Small intestine (tissue), 16 donors: ENCODE results near the gene HBA2. TPM values are rescaled to one million over a fixed set of nuclear protein-coding genes. Genes with fewer than 3 reads are reported as not detected.
"Not testable (repeated sequence)": the region's sequence is repeated elsewhere in the genome, so short reads cannot be mapped to it uniquely, and the experiment has no call there.

ENCODE experiments used
- DNase-seq, 2 donors: peaks; one replicate each; pipeline versions ENCODE4 v3.0.0 to v3.0.0-alpha.2; 2013
- FAIRE-seq: peaks from 2 replicates; lab custom pipeline; 2012; peaks lifted over from hg19 to GRCh38; lab: Jason Lieb, UNC
- H3K27ac ChIP-seq, 3 donors: one replicate each; pipeline ENCODE4 v1.5.1; 2013; ENCODE audit warnings: low read length in 2 of 3, mild to moderate bottlenecking in 2 of 3, control low read depth in 1 of 3, inconsistent platforms in 1 of 3, low read depth in 1 of 3, moderate library complexity in 1 of 3
- H3K27me3 ChIP-seq, 3 donors: one replicate each; pipeline ENCODE4 v1.6.1; 2013; ENCODE audit warnings: low read length in 3 of 3, inconsistent platforms in 1 of 3; ENCODE audit not compliant: control insufficient read depth in 3 of 3, insufficient read depth in 3 of 3
- H3K36me3 ChIP-seq, 3 donors: one replicate each; pipeline ENCODE4 v1.6.1; 2013; ENCODE audit warnings: low read length in 3 of 3, inconsistent platforms in 1 of 3, low read depth in 1 of 3, mild to moderate bottlenecking in 1 of 3, moderate library complexity in 1 of 3; ENCODE audit not compliant: control insufficient read depth in 3 of 3, insufficient read depth in 2 of 3
- H3K4me1 ChIP-seq, 3 donors: one replicate each; pipeline ENCODE4 v1.6.1; 2013; ENCODE audit warnings: low read length in 2 of 3, inconsistent platforms in 1 of 3, low read depth in 1 of 3, mild to moderate bottlenecking in 1 of 3, moderate library complexity in 1 of 3; ENCODE audit not compliant: control insufficient read depth in 3 of 3, insufficient read depth in 2 of 3
- H3K4me3 ChIP-seq, 3 donors: one replicate each; pipeline ENCODE4 v1.5.1; 2013; ENCODE audit warnings: low read length in 3 of 3, control low read depth in 1 of 3, inconsistent platforms in 1 of 3, low read depth in 1 of 3, mild to moderate bottlenecking in 1 of 3, moderate library complexity in 1 of 3
- H3K9me3 ChIP-seq, 2 donors: one replicate each; pipeline ENCODE4 v1.6.1; 2013; ENCODE audit warnings: low read depth in 1 of 2, low read length in 1 of 2; ENCODE audit not compliant: control insufficient read depth in 2 of 2, insufficient read depth in 1 of 2
- WGBS, 3 donors: extraction: QIAGEN DNeasy Blood & Tissue Kit; methylation state at CpG; one replicate each; pipeline ENCODE4 v1.1.7; 2013; 5-methylcytosine and 5-hydroxymethylcytosine counted together
- long read RNA-seq, 10 donors: transcript quantifications; one replicate each; lab custom pipeline, GENCODE V29; 2026
- polyA plus RNA-seq, 4 donors: library from polyadenylated mRNA; stranded (reverse) in 3 of 4; unstranded in 1 of 4; fragments of 200-250 nt in 3 of 4; fragments of 120-200 nt in 1 of 4; gene quantifications; one replicate each; pipeline versions ENCODE4 v1.2.1 to v1.2.3, GENCODE V29; 2013
- donor health status: healthy with polysubstance abuse.
- donor health status: control.
- donor health status: control.
- donor health status: Bipolar disorder and iron deficiency.
- donor health status: healthy.

The HBA2 gene
- 100 to 1,000 TPM in 1 of 4 donors, 10 to 100 TPM in 1, 1 to 10 TPM in 1, not detected in 1; 3.2 to 515 (median 10.7) TPM for polyA plus RNA-seq
- long read RNA-seq, donor 1, result 0 reads
- long read RNA-seq, donor 2, transcript HBA2-204 (2 exons, 403 nt), result minor isoform, 6 of 397 reads
- long read RNA-seq, donor 2, transcript HBA2-203 (2 exons, 640 nt), result minor isoform, 13 of 397 reads
- long read RNA-seq, donor 2, transcript HBA2-201 (3 exons, 576 nt), result major isoform, 365 of 397 reads
- long read RNA-seq, donor 2, partial matches to known transcripts, result 0 of 397 reads
- long read RNA-seq, donor 2, other reads (novel, unspliced or antisense), result 12 of 397 reads
- long read RNA-seq, donor 3, transcript HBA2-203 (2 exons, 640 nt), result minor isoform, 17 of 208 reads
- long read RNA-seq, donor 3, transcript HBA2-204 (2 exons, 403 nt), result minor isoform, 5 of 208 reads
- long read RNA-seq, donor 3, transcript HBA2-201 (3 exons, 576 nt), result major isoform, 182 of 208 reads
- long read RNA-seq, donor 3, partial matches to known transcripts, result 0 of 208 reads
- long read RNA-seq, donor 3, other reads (novel, unspliced or antisense), result 0 of 208 reads
- long read RNA-seq, donor 4, transcript HBA2-201 (3 exons, 576 nt), result major isoform, 19 of 20 reads
- long read RNA-seq, donor 4, partial matches to known transcripts, result 0 of 20 reads
- long read RNA-seq, donor 4, other reads (novel, unspliced or antisense), result 0 of 20 reads
- long read RNA-seq, donor 5, transcript HBA2-201 (3 exons, 576 nt), result major isoform, 68 of 95 reads
- long read RNA-seq, donor 5, transcript HBA2-203 (2 exons, 640 nt), result minor isoform, 13 of 95 reads
- long read RNA-seq, donor 5, partial matches to known transcripts, result 12 of 95 reads
- long read RNA-seq, donor 5, other reads (novel, unspliced or antisense), result 0 of 95 reads
- long read RNA-seq, donor 6, transcript HBA2-201 (3 exons, 576 nt), result major isoform, 225 of 246 reads
- long read RNA-seq, donor 6, transcript HBA2-203 (2 exons, 640 nt), result minor isoform, 16 of 246 reads
- long read RNA-seq, donor 6, partial matches to known transcripts, result 0 of 246 reads
- long read RNA-seq, donor 6, other reads (novel, unspliced or antisense), result 0 of 246 reads
- long read RNA-seq, donor 7, transcript HBA2-203 (2 exons, 640 nt), result minor isoform, 134 of 2,920 reads
- long read RNA-seq, donor 7, transcript HBA2-201 (3 exons, 576 nt), result major isoform, 2,611 of 2,920 reads
- long read RNA-seq, donor 7, transcript HBA2-204 (2 exons, 403 nt), result minor isoform, 51 of 2,920 reads
- long read RNA-seq, donor 7, partial matches to known transcripts, result 7 of 2,920 reads
- long read RNA-seq, donor 7, other reads (novel, unspliced or antisense), result 113 of 2,920 reads
- long read RNA-seq, donor 8, transcript HBA2-201 (3 exons, 576 nt), result major isoform, 1,095 of 1,221 reads
- long read RNA-seq, donor 8, transcript HBA2-203 (2 exons, 640 nt), result minor isoform, 49 of 1,221 reads
- long read RNA-seq, donor 8, transcript HBA2-204 (2 exons, 403 nt), result minor isoform, 13 of 1,221 reads
- long read RNA-seq, donor 8, partial matches to known transcripts, result 36 of 1,221 reads
- long read RNA-seq, donor 8, other reads (novel, unspliced or antisense), result 26 of 1,221 reads
- long read RNA-seq, donor 9, transcript HBA2-203 (2 exons, 640 nt), result minor isoform, 9 of 174 reads
- long read RNA-seq, donor 9, transcript HBA2-201 (3 exons, 576 nt), result major isoform, 160 of 174 reads
- long read RNA-seq, donor 9, partial matches to known transcripts, result 0 of 174 reads
- long read RNA-seq, donor 9, other reads (novel, unspliced or antisense), result 0 of 174 reads
- long read RNA-seq, donor 10, transcript HBA2-203 (2 exons, 640 nt), result minor isoform, 14 of 443 reads
- long read RNA-seq, donor 10, transcript HBA2-201 (3 exons, 576 nt), result major isoform, 400 of 443 reads
- long read RNA-seq, donor 10, transcript HBA2-204 (2 exons, 403 nt), result minor isoform, 13 of 443 reads
- long read RNA-seq, donor 10, partial matches to known transcripts, result 9 of 443 reads
- long read RNA-seq, donor 10, other reads (novel, unspliced or antisense), result 7 of 443 reads

DNA sequence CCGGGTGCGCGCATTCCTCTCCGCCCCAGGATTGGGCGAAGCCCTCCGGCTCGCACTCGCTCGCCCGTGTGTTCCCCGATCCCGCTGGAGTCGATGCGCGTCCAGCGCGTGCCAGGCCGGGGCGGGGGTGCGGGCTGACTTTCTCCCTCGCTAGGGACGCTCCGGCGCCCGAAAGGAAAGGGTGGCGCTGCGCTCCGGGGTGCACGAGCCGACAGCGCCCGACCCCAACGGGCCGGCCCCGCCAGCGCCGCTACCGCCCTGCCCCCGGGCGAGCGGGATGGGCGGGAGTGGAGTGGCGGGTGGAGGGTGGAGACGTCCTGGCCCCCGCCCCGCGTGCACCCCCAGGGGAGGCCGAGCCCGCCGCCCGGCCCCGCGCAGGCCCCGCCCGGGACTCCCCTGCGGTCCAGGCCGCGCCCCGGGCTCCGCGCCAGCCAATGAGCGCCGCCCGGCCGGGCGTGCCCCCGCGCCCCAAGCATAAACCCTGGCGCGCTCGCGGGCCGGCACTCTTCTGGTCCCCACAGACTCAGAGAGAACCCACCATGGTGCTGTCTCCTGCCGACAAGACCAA, at the start of gene HBA2:
Gene HBA2, plus strand, starts transcription at position 503 of the 568 bp plus-strand sequence. Its CDS starts 37 bp downstream, at position 540.
- not testable (repeated sequence) for DNase-seq, H3K27ac ChIP-seq, FAIRE-seq, H3K36me3 ChIP-seq, H3K4me1 ChIP-seq, H3K4me3 ChIP-seq, H3K9me3 ChIP-seq
- peaks cover 4 to 61% (median 26%) of the 10 kb centered on the region in 3 donors for H3K27me3 ChIP-seq
- WGBS, 3 donors, result no CpG with 5 or more reads among the region's 74 CpGs

GRCh38 chr16:123558-124350, 48.9 kb upstream of the HBA2 start:
- H3K27ac ChIP-seq, H3K27me3 ChIP-seq, H3K4me3 ChIP-seq, H3K9me3 ChIP-seq, H3K4me1 ChIP-seq, DNase-seq, FAIRE-seq: not testable (repeated sequence)
- 80 to 85% (median 84%) methylated on average over 17 to 19 of the region's 19 CpGs for WGBS, 3 donors
- H3K36me3 ChIP-seq, result peaks cover 0 to 40% (median 2%) of the 10 kb centered on the region in 3 donors

DNA sequence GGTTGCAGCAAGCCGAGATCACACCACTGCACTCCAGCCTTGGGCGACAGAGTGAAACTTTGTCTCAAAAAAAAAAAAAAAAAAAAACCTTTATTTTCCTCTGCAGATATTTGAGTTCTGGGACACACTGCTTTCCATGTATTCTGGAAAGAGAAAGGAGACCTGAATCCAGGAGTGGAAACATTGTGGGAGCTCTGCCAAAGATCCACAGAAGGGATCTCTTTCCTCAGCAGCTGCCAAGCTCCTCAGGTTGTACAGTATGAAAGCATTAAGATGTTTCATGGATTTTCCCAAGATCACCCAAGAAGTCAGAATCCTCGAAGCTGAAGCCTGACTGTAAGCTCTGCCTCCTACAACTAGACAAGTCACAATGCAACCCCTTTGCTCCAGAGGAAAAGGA, 47.7 kb upstream of the HBA2 start:
- Histone ChIP-seq H3K4me3 (no peak overlapping the region), H3K27me3 (no peaks in the 10 kb centered on the region), H3K27ac (no peak overlapping the region), H3K4me1 (peaks cover 0 to 5% (median 0%) of the 10 kb centered on the region in 3 donors), H3K9me3 (no peaks in the 10 kb centered on the region), H3K36me3 (peaks cover 0 to 40% (median 2%) of the 10 kb centered on the region in 3 donors)
- DNase-seq (no peak), FAIRE-seq (no peak)
- WGBS, 3 donors, result 92 to 97% (median 92%) methylated on average over 3 of the region's 3 CpGs

DNA sequence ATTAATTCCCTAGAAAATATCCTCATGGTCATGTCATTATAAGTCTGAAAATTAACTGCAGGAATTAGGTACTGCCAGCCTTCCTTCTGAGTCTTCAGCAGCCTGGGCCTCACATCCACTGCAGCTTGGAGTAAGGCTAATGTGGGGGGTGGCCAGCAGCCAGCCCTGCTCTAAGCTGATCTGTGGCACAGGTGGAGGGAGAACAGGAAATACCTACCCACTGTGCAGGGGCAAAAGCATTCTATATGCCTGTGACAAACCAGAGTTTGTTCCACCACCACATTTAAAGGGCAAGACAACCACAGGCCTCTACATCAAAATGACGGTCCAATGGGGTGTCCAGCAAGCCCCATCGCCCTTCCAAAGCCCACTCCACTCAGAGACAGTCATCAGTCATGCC, 43.6 kb upstream of the HBA2 start:
- FAIRE-seq (no peak), DNase-seq (no peak)
- H3K36me3 ChIP-seq, result peaks cover 0 to 27% (median 0%) of the 10 kb centered on the region in 3 donors
- 84 to 96% (median 89%) methylated on average over 2 of the region's 2 CpGs for WGBS, 3 donors
- H3K27me3 ChIP-seq, result no peaks in the 10 kb centered on the region
- no peak overlapping the region for H3K4me3 ChIP-seq
- H3K9me3 ChIP-seq, result no peaks in the 10 kb centered on the region
- H3K27ac ChIP-seq, result no peak overlapping the region
- H3K4me1 ChIP-seq, result no peaks in the 10 kb centered on the region

GRCh38 chr16:130533-131173, 42.0 kb upstream of the HBA2 start:
- Histone ChIP-seq H3K36me3 (peaks cover 0 to 16% (median 0%) of the 10 kb centered on the region in 3 donors), H3K4me3 (no peak overlapping the region), H3K27me3 (no peaks in the 10 kb centered on the region), H3K27ac (no peak overlapping the region), H3K4me1 (no peaks in the 10 kb centered on the region), H3K9me3 (no peaks in the 10 kb centered on the region)
- DNase-seq (no peak), FAIRE-seq (no peak)
- 84 to 93% (median 84%) methylated on average over 15 of the region's 15 CpGs for WGBS, 3 donors

GRCh38 chr16:132120-132519, 40.6 kb upstream of the HBA2 start:
- FAIRE-seq (no peak), DNase-seq (no peak)
- Histone ChIP-seq H3K4me1 (no peaks in the 10 kb centered on the region), H3K9me3 (no peaks in the 10 kb centered on the region), H3K36me3 (peaks cover 0 to 13% (median 0%) of the 10 kb centered on the region in 3 donors), H3K27me3 (no peaks in the 10 kb centered on the region), H3K4me3 (no peak overlapping the region), H3K27ac (no peak overlapping the region)
- WGBS, 3 donors, result 92 to 96% (median 95%) methylated on average over 7 of the region's 7 CpGs
